Sigmoid colon (tissue), 4 donors: ENCODE measurements around the gene GDA.

Experiments
- CTCF ChIP-seq, 4 experiments: fragments of 450-650 bp in 3 of 4; fragments of 200-600 bp in 1 of 4; IDR thresholded peaks; one replicate each; pipeline ENCODE4 v1.5.1; 2016 to 2019; ENCODE audit warnings: antibody characterized with exemption in 4 of 4, mild to moderate bottlenecking in 3 of 4, moderate library complexity in 2 of 4
- POLR2AphosphoS5 ChIP-seq, 4 donors: sonication (generic); formaldehyde crosslinking; IDR thresholded peaks; one replicate each; pipeline ENCODE4 v1.6.1; 2017; ENCODE audit warnings: antibody characterized with exemption in 4 of 4

- TF ChIP-seq POLR2AphosphoS5 (IDR thresholded peaks at IDR 0.05): no peak
- TF ChIP-seq CTCF (IDR thresholded peaks at IDR 0.05): no peak
These were observed 140.2 kb downstream of the GDA start for GRCh38 chr9:72289401-72289800.
